Fibroblast of skin of back (primary cell): ENCODE data around the gene SAMD8.
"Not testable (repeated sequence)": the region's sequence is repeated elsewhere in the genome, so short reads cannot be mapped to it uniquely, and the experiment has no call there.

Experiments
- DNase-seq: peaks from one replicate; pipeline ENCODE4 v3.0.0-alpha.2; 2013

Gene SAMD8

DNA sequence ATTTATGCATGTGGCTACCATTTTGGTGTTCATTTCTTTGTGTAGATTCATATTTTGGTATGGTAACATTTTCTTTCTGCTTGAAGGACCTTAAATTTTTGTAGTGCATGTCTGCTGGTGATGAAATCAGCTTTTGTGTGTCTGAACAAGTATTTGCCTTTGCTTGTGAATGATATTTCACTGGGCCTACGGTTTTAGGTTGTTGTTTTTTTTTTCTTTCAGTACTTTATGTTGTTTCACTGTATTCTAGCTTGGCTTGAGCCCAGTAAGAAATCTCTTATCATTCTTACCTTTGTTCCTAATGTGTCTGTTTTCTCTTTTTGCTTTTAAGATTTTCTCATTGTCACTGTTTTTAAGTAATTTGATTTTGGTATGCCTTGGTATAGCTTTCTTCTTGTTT lies 31.9 kb downstream of the SAMD8 start:
- DNase-seq: peak; percentile 18

- DNase-seq: no peak
These were observed 34.1 kb downstream of the SAMD8 start for GRCh38 chr10:75145590-75145989.

GRCh38 chr10:75146780-75147179 lies 35.3 kb downstream of the SAMD8 start:
- DNase-seq: no peak

DNA sequence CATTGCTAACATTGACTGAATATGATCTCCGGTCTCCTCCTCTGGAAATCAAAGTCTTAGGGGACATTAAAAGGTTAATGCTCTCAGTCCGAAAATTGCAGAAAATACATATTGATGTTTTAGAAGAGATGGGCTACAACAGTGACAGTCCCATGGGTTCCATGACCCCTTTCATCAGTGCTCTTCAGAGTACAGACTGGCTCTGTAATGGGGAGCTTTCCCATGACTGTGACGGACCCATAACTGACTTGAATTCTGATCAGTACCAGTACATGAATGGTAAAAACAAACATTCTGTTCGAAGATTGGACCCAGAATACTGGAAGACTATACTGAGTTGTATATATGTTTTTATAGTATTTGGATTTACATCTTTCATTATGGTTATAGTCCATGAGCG lies 39.2 kb downstream of the SAMD8 start:
- no peak for DNase-seq

- DNase-seq: no peak
These were observed 48.1 kb downstream of the SAMD8 start for GRCh38 chr10:75159519-75159918.

GRCh38 chr10:75165684-75166622 lies 54.5 kb downstream of the SAMD8 start:
- DNase-seq: no peak

GRCh38 chr10:75166623-75166972 lies 55.1 kb downstream of the SAMD8 start:
- DNase-seq: no peak

- no peak for DNase-seq
These were observed 56.8 kb downstream of the SAMD8 start for GRCh38 chr10:75168275-75168674.

DNA sequence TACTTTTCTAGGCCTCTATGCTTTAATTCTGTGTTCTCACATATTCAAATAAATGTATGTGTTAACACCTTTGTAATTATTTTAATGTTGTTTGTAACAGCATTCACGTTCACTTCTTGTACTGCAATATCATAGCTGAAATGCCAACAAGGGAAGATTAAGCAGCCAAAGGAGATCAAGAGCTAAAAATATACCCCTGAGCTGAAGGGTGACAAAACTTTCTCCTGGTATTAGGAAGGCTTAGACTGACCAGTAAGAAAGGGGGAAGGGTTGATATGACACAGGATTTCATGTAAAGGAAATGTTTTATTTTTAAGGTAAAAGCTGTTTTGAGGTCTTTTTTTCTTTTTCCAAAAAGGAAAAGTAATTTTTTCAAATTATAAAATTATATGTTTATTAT lies 58.8 kb downstream of the SAMD8 start:
- no peak for DNase-seq

- DNase-seq: no peak
These were observed 63.6 kb downstream of the SAMD8 start for GRCh38 chr10:75175046-75175445.

GRCh38 chr10:75176046-75176445 lies 64.6 kb downstream of the SAMD8 start:
- no peak for DNase-seq

- DNase-seq: no peak
These were observed 65.3 kb downstream of the SAMD8 start for GRCh38 chr10:75176736-75177135.

GRCh38 chr10:75179657-75180177 lies 68.3 kb downstream of the SAMD8 start:
- no peak for DNase-seq

DNA sequence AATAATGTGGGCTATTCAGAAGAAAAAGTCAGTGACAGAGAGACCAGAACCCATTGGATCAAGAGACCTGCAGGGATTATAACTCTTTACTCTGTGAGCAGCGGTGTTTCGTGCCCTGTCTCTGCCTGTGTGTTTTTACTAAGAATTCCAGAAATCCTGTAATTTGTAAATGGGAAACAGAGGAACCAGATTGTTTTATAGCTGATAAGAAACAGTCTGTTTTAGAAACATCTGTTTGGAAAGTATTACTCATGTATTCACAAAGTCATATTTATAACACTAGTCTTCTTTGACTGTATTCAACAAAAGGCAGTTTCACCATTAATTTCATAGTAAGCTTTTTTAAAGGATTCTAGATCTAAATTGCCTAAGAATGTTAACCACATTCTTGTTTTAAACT lies 69.1 kb downstream of the SAMD8 start:
- no peak for DNase-seq

- no peak for DNase-seq
These were observed 69.6 kb downstream of the SAMD8 start for GRCh38 chr10:75181073-75181472.

DNA sequence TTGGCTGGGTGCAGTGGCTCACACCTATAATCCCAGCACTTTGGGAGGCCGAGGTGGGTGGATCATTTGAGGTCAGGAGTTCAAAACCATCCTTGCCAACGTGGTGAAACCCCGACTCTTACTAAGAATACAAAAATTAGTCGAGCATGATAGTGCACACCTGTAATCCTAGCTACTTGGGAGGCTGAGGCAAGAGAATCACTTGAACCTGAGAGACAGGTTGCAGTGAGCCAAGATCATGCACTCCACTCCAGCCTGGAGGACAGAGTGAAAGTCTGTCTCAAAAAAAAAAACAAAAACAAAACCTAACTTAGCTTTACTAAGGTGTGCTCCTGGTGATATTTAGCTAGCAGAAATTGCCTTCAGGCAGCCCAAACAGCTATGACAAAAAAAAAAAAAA lies 74.9 kb downstream of the SAMD8 start:
- no peak for DNase-seq

- peak; percentile 66 for DNase-seq
These were observed 76.5 kb downstream of the SAMD8 start for GRCh38 chr10:75187961-75188426.

GRCh38 chr10:75188522-75188921 lies 77.1 kb downstream of the SAMD8 start:
- not testable (repeated sequence) for DNase-seq

- DNase-seq: no peak
These were observed 78.0 kb downstream of the SAMD8 start for GRCh38 chr10:75189266-75190096.

- DNase-seq: peak; percentile 92
These were observed 80.5 kb downstream of the SAMD8 start for GRCh38 chr10:75191821-75192568.

DNA sequence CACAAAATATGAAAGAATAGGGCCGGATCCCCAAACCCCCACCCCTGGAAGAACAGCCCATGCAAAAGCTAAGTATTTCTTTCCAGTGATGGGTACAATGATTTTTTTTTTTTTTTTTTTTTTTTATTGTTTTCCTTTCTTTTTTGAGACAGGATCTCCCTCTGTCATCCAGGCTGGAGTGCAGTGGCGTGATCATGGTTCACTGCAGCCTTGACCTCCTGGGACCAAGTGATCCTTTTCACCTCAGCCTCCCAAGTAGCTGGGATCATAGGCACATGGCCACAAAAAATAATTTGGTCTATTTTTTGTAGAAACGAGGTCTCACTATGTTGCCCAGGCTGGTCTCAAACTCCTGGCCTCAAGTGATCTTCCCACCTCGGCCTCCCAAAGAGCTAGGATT lies 83.2 kb downstream of the SAMD8 start:
- not testable (repeated sequence) for DNase-seq

DNA sequence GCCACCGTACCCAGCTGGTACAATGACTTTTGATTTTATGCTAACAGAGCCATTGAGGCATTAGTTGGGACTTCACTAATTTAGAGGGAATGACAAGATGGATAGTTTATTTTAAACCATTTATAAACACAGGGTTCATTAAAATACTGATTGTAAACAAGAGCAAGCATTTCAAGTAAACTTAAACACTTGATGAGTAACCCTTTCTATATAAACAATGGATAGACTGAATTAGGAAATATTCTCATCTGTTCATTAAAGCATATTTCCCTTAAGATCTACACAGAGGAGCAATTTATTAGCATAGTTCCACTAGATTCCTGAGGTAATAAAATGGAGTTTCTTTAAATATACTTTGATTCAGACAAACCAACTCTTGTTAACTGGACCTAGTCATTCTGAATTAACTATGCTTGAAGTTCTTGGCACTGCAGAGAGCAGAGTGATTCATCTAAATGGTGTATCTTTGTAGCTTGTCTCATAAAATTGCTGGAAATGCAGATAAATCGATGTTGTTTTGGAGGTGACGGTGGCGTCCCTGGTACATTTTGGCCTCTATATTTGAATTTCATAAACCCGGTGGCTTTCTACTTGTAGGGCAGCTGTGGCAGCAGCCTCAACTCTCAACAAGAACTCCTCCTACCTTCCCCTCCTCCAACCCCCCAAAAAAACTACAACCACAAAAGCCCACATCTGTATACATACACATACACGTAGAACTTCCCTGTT lies 83.7 kb downstream of the SAMD8 start:
- DNase-seq: peak; percentile 36
